Stimulated activated naive CD8-positive, alpha-beta T cell treated with anti-CD3 and anti-CD28 coated beads, Interleukin-15, Interleukin-2, amounts not matched to agents 100 U/mL and 50 U/mL, for 24 hours (primary cell): Measurements from ENCODE around the gene PRORP.
A peak's percentile ranks its signal among the peaks of the same experiment; 100 is the strongest.
"Not testable (repeated sequence)": the region's sequence is repeated elsewhere in the genome, so short reads cannot be mapped to it uniquely, and the experiment has no call there.

Experiments used
- ATAC-seq: fragments of 150-1000 bp; cut with Tn5 transposase; one replicate; pipeline ENCODE4 v1.10.0; 2021
- DNase-seq: peaks from one replicate; pipeline ENCODE4 v3.0.0; 2021

The PRORP gene

GRCh38 chr14:35138585-35138984 is 16.2 kb downstream of the PRORP start:
- ATAC-seq = no peak
- no peak for DNase-seq

GRCh38 chr14:35140718-35141581 is 18.6 kb downstream of the PRORP start:
- no peak for ATAC-seq

GRCh38 chr14:35144029-35144428 is 21.7 kb downstream of the PRORP start:
- DNase-seq = no peak
- no peak for ATAC-seq

More at GRCh38 chr14:35140718-35141581, 18.6 kb downstream of the PRORP start:
- DNase-seq = no peak

- no peak for DNase-seq
- no peak for ATAC-seq
These were observed 24.4 kb downstream of the PRORP start for GRCh38 chr14:35146711-35147149.

GRCh38 chr14:35147186-35147585 is 24.8 kb downstream of the PRORP start:
- DNase-seq = no peak
- ATAC-seq = no peak

GRCh38 chr14:35147711-35148110 is 25.4 kb downstream of the PRORP start:
- DNase-seq = no peak
- ATAC-seq = no peak

- ATAC-seq = no peak
- no peak for DNase-seq
These were observed 26.9 kb downstream of the PRORP start for GRCh38 chr14:35149239-35149638.

GRCh38 chr14:35152531-35152930 is 30.2 kb downstream of the PRORP start:
- ATAC-seq, DNase-seq: not testable (repeated sequence)

GRCh38 chr14:35154016-35154415 is 31.7 kb downstream of the PRORP start:
- DNase-seq (no peak), ATAC-seq (no peak)

GRCh38 chr14:35155962-35156361 is 33.6 kb downstream of the PRORP start:
- ATAC-seq = no peak
- no peak for DNase-seq

GRCh38 chr14:35158491-35158890 is 36.1 kb downstream of the PRORP start:
- no peak for DNase-seq
- no peak for ATAC-seq

GRCh38 chr14:35158951-35159653 is 36.8 kb downstream of the PRORP start:
- no peak for DNase-seq
- no peak for ATAC-seq

- peak; percentile 32 for ATAC-seq
- DNase-seq = no peak
These were observed 37.5 kb downstream of the PRORP start for GRCh38 chr14:35159742-35160409.

GRCh38 chr14:35161231-35161630 is 38.9 kb downstream of the PRORP start:
- peak; percentile 72 for ATAC-seq
- DNase-seq = peak; percentile 16

GRCh38 chr14:35163384-35163783 is 41.0 kb downstream of the PRORP start:
- no peak for DNase-seq

GRCh38 chr14:35164849-35165248 is 42.5 kb downstream of the PRORP start:
- DNase-seq = no peak
- no peak for ATAC-seq

More at GRCh38 chr14:35163384-35163783, 41.0 kb downstream of the PRORP start:
- no peak for ATAC-seq

GRCh38 chr14:35167496-35167895 is 45.1 kb downstream of the PRORP start:
- ATAC-seq (no peak), DNase-seq (no peak)
